HepG2 (cell line): ENCODE data around the gene INSIG2. TPM values are rescaled to one million over a fixed set of nuclear protein-coding genes. Genes with fewer than 3 reads are reported as not detected.

Experiments used
- BRD4 ChIP-seq: sonication (generic); formaldehyde crosslinking; IDR thresholded peaks from 2 replicates; pipeline ENCODE4 v1.4.0; 2020; ENCODE audit warnings: missing genetic modification reagents
- GTF2F1 ChIP-seq: fragments of 150-350 bp; IDR thresholded peaks from 2 replicates; pipeline ENCODE4 v1.6.1; 2014; ENCODE audit warnings: low read length
- HDAC6 ChIP-seq: fragments of 200-600 bp; sonication (generic); IDR thresholded peaks from 2 replicates; pipeline ENCODE4 v1.7.0; 2017; ENCODE audit warnings: mild to moderate bottlenecking, antibody characterized with exemption, low read length, low read depth
- HIVEP1 ChIP-seq: sonication (generic); formaldehyde crosslinking; IDR thresholded peaks from 2 replicates; pipeline ENCODE4 v1.4.0; 2020; ENCODE audit warnings: mild to moderate bottlenecking, missing genetic modification reagents
- HMGA1 ChIP-seq: sonication (generic); formaldehyde crosslinking; conservative IDR thresholded peaks from 2 replicates; pipeline ENCODE4 v1.4.0; 2020; ENCODE audit warnings: missing genetic modification reagents
- KDM6A ChIP-seq: IDR thresholded peaks from 2 replicates; pipeline ENCODE4 v1.6.1; 2016; ENCODE audit warnings: low read depth
- NFYB ChIP-seq: sonication (generic); formaldehyde crosslinking; IDR thresholded peaks from 2 replicates; pipeline ENCODE4 v1.4.0; 2020; ENCODE audit warnings: missing genetic modification reagents
- NONO ChIP-seq, 2 experiments: fragments of 450-650 bp in 1 of 2; sonication (generic) in 1 of 2; formaldehyde crosslinking in 1 of 2; IDR thresholded peaks in 1 of 2; conservative IDR thresholded peaks in 1 of 2; 2 replicates each; pipeline versions ENCODE4 v1.6.1 to v1.8.0; 2017 to 2022; ENCODE audit warnings: mild to moderate bottlenecking in 1 of 2, missing genetic modification reagents in 1 of 2, moderate library complexity in 1 of 2
- PHF5A ChIP-seq: IDR thresholded peaks from one replicate; pipeline ENCODE4 v1.6.1; 2018; ENCODE audit warnings: low read depth, missing genetic modification reagents; ENCODE audit not compliant: unreplicated experiment
- TGIF2 ChIP-seq: IDR thresholded peaks from 2 replicates; pipeline ENCODE4 v1.6.1; 2016; ENCODE audit warnings: control low read depth, missing compliant biosample characterization
- XRCC5 ChIP-seq: fragments of 200-400 bp; formaldehyde crosslinking; optimal IDR thresholded peaks from 2 replicates; pipeline ENCODE3; 2017; ENCODE audit warnings: mild to moderate bottlenecking, low read length
- ZBTB44 ChIP-seq: sonication (generic); formaldehyde crosslinking; IDR thresholded peaks from 2 replicates; pipeline ENCODE4 v1.4.0; 2020; ENCODE audit warnings: missing genetic modification reagents
- ZFAT ChIP-seq: sonication (generic); formaldehyde crosslinking; conservative IDR thresholded peaks from 2 replicates; pipeline ENCODE4 v1.8.1; 2023; ENCODE audit warnings: missing genetic modification reagents, inconsistent platforms
- ZNF251 ChIP-seq: sonication (generic); formaldehyde crosslinking; IDR thresholded peaks from 2 replicates; pipeline ENCODE4 v1.9.0; 2021; ENCODE audit warnings: mild to moderate bottlenecking, missing genetic modification reagents
- ZNF30 ChIP-seq: sonication (generic); formaldehyde crosslinking; IDR thresholded peaks from 2 replicates; pipeline ENCODE4 v1.5.0; 2020; ENCODE audit warnings: mild to moderate bottlenecking, missing genetic modification reagents
- ZNF33A ChIP-seq: sonication (generic); formaldehyde crosslinking; IDR thresholded peaks from 2 replicates; pipeline ENCODE4 v1.5.1; 2020; ENCODE audit warnings: missing genetic modification reagents, mild to moderate bottlenecking, moderate library complexity, borderline replicate concordance
- ZNF878 ChIP-seq: sonication (generic); formaldehyde crosslinking; IDR thresholded peaks from 2 replicates; pipeline ENCODE4 v1.8.1; 2023; ENCODE audit warnings: mild to moderate bottlenecking, missing genetic modification reagents, moderate library complexity
- polyA plus RNA-seq, 8 experiments: library from polyadenylated mRNA; depleted of rRNA in 3 of 8; stranded (reverse) in 7 of 8; unstranded in 1 of 8; fragments of >200 nt; fragmentation: Illumina TruSeq in 4 of 8; extraction: Trizol in 4 of 8; gene quantifications; 2 replicates each; pipeline versions ENCODE4 v1.2.1 to v1.2.3, GENCODE V29; 2011 to 2016; ENCODE audit warnings: low read depth in 4 of 8, missing spikeins in 1 of 8, mixed read lengths in 1 of 8; ENCODE audit not compliant: insufficient read depth in 1 of 8
- total RNA-seq, 5 experiments: library from RNA; depleted of rRNA; stranded (reverse); fragments of >200 nt; fragmentation: Illumina TruSeq; extraction: Trizol; gene quantifications; 2 replicates each; pipeline ENCODE4 v1.2.3, GENCODE V29; 2016; ENCODE audit warnings: low read depth in 1 of 5
- TF ChIP-seq, protein P1 (sequence below): sonication (generic); formaldehyde crosslinking; IDR thresholded peaks from 2 replicates; pipeline ENCODE4 v1.4.0; 2020; ENCODE audit warnings: missing genetic modification reagents, mild to moderate bottlenecking, borderline replicate concordance
- TF ChIP-seq, protein P2 (sequence below): sonication (generic); formaldehyde crosslinking; IDR thresholded peaks from 2 replicates; pipeline ENCODE4 v1.4.0; 2020; ENCODE audit warnings: mild to moderate bottlenecking, low read depth, missing genetic modification reagents
- TF ChIP-seq, protein P3 (sequence below): IDR thresholded peaks from 2 replicates; pipeline ENCODE4 v1.6.1; 2016; ENCODE audit warnings: low read depth

INSIG2 gene
- total and polyA plus RNA-seq, 2 of the 13 experiments (the other 11 are each of a cell fraction or from before 2014, with no cell fraction given): 73.5 to 481 TPM

DNA sequence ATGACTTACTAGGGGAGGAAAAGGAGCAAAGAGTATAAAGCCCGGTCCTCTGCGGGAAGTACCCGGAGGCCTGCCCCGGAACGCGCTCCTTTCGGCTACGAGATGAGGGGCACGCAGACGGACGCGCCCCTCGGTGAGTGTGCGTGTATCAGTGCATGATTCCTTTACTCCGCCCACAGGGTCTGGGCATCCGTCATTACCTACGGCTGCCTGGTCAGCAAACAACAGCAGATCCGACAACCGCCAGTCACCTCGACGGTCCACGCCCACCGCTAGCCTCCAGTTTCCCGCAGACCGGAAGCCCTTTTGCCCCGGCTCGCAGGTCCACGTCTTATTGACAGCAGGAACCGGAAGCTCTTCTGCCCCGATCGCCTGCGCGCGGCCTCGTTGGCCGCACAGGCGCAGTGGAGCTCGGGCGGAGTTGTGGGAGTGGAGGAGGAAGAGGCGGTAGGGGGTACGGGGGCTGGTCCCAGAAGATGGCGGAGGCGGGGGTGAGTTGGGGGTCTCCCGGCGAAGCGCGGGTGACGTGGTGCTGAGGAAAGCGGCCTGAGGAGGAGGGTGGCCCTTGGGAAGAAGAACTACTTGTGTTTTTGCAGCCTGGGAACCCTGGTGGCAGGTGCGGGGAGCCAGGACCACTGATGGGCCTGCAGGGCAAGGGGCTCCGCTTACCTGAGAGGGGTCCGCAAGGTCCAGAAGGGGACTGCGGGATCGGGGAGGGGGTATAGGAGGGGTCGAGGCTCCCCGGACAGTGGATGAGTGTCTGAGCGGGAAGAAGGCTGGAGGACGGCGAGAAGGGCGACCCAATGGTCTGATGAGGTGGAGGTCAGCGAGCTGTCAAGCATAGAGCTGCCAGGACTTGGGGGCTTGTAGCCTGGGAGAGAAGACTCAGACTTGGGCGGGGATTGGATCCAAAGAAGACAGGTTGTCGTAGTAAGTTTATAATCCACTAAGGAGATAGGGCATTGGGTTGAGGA, at the start of gene INSIG2 (continued):
- TF ChIP-seq, protein P1, sequence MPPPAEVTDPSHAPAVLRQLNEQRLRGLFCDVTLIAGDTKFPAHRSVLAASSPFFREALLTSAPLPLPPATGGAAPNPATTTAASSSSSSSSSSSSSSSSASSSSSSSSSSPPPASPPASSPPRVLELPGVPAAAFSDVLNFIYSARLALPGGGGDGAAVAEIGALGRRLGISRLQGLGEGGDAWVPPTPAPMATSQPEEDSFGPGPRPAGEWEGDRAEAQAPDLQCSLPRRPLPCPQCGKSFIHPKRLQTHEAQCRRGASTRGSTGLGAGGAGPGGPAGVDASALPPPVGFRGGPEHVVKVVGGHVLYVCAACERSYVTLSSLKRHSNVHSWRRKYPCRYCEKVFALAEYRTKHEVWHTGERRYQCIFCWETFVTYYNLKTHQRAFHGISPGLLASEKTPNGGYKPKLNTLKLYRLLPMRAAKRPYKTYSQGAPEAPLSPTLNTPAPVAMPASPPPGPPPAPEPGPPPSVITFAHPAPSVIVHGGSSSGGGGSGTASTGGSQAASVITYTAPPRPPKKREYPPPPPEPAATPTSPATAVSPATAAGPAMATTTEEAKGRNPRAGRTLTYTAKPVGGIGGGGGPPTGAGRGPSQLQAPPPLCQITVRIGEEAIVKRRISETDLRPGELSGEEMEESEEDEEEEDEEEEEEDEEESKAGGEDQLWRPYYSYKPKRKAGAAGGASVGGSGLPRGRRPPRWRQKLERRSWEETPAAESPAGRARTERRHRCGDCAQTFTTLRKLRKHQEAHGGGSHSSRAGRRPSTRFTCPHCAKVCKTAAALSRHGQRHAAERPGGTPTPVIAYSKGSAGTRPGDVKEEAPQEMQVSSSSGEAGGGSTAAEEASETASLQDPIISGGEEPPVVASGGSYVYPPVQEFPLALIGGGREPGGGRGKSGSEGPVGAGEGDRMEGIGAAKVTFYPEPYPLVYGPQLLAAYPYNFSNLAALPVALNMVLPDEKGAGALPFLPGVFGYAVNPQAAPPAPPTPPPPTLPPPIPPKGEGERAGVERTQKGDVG (CRISPR knock-in tag): 0 out of 2 replicates have a peak, but pooled peaks have one; percentile 15
- TF ChIP-seq NFYB (CRISPR knock-in tag) (peak; percentile 63), ZNF30 (CRISPR knock-in tag) (peak; percentile 84; the same call in 1 of the 2 replicates), ZFAT (no peak), HIVEP1 (CRISPR knock-in tag) (no peak; the same call in 1 of the 2 replicates), HMGA1 (CRISPR knock-in tag) (no peak; the same call in 1 of the 2 replicates), ZNF878 (CRISPR knock-in tag) (peak; percentile 92), ZNF251 (CRISPR knock-in tag) (no peak), GTF2F1 (no peak), HDAC6 (no peak), PHF5A (CRISPR knock-in tag) (peak; percentile 74), XRCC5 (peak; percentile 86), ZBTB44 (CRISPR knock-in tag) (no peak; the same call in none of the 2 replicates), KDM6A (CRISPR knock-in tag) (0 out of 2 replicates have a peak, but pooled peaks have one; percentile 17), ZNF33A (CRISPR knock-in tag) (no peak), TGIF2 (peak; percentile 60; the same call in 1 of the 2 replicates), BRD4 (CRISPR knock-in tag) (peak; percentile 66), NONO (IDR thresholded peaks at IDR 0.05) (no peak), NONO (CRISPR knock-in tag; conservative IDR thresholded peaks at IDR 0.05) (peak; percentile 93)
- TF ChIP-seq, protein P2, sequence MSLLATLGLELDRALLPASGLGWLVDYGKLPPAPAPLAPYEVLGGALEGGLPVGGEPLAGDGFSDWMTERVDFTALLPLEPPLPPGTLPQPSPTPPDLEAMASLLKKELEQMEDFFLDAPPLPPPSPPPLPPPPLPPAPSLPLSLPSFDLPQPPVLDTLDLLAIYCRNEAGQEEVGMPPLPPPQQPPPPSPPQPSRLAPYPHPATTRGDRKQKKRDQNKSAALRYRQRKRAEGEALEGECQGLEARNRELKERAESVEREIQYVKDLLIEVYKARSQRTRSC (CRISPR knock-in tag): no peak
- TF ChIP-seq, protein P3, sequence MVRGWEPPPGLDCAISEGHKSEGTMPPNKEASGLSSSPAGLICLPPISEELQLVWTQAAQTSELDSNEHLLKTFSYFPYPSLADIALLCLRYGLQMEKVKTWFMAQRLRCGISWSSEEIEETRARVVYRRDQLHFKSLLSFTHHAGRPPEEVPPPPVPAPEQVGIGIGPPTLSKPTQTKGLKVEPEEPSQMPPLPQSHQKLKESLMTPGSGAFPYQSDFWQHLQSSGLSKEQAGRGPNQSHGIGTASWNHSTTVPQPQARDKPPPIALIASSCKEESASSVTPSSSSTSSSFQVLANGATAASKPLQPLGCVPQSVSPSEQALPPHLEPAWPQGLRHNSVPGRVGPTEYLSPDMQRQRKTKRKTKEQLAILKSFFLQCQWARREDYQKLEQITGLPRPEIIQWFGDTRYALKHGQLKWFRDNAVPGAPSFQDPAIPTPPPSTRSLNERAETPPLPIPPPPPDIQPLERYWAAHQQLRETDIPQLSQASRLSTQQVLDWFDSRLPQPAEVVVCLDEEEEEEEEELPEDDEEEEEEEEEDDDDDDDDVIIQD: peak; percentile 74
